AG04450 (cell line): ENCODE data around the gene MLANA. TPM values are rescaled to one million over a fixed set of nuclear protein-coding genes. Genes with fewer than 3 reads are reported as not detected.
A peak's percentile ranks its signal among the peaks of the same experiment; 100 is the strongest.

Source experiments
- CTCF ChIA-PET: fragments of 300-600, 350-600 bp; formaldehyde crosslinking; extraction: SDS; loops from one replicate; lab custom pipeline; 2022; ENCODE audit warnings: antibody characterized with exemption, inconsistent platforms; lab: Charles Lee
- POLR2A ChIA-PET: fragments of 350-600 bp; formaldehyde crosslinking; extraction: SDS; loops from one replicate; lab custom pipeline; 2021; ENCODE audit warnings: antibody characterized with exemption, inconsistent platforms; lab: Yijun Ruan, JAX
- DNase-seq: peaks from one replicate; pipeline ENCODE4 v3.0.0-alpha.2; 2011; ENCODE audit warnings: low read depth, low spot score
- H3K27ac ChIP-seq: one replicate; pipeline ENCODE4 v1.5.1; 2012; ENCODE audit warnings: low read depth, low read length, control low read depth
- H3K27me3 ChIP-seq: one replicate; pipeline ENCODE4 v1.6.0; 2012; ENCODE audit warnings: low read length; ENCODE audit not compliant: control insufficient read depth, insufficient read depth
- H3K4me3 ChIP-seq: 2 replicates; pipeline ENCODE4 v1.5.1; 2011; ENCODE audit warnings: mild to moderate bottlenecking, low read depth, low read length, control low read depth
- H3K9me3 ChIP-seq: 2 replicates; pipeline ENCODE4 v1.5.1; 2012; ENCODE audit warnings: low read length; ENCODE audit not compliant: control insufficient read depth, insufficient read depth
- CTCF ChIP-seq: IDR thresholded peaks from 2 replicates; pipeline ENCODE4 v1.5.1; 2011; ENCODE audit warnings: low read depth, low read length, control low read depth, inconsistent platforms
- polyA plus RNA-seq: library from polyadenylated mRNA; depleted of rRNA; stranded (reverse); fragments of >200 nt; gene quantifications from 2 replicates; pipeline ENCODE4 v1.2.3, GENCODE V29; 2011

Gene MLANA
- polyA plus RNA-seq, 1 experiment: not detected

GRCh38 chr9:5868235-5868634 is 22.5 kb upstream of the MLANA start:
- no peak overlapping the region for H3K4me3 ChIP-seq
- no peak for TF ChIP-seq CTCF
- H3K27me3 ChIP-seq: peaks cover 3% of the 10 kb centered on the region
- ChIA-PET CTCF (interaction anchor here (0.9 to 1.0 kb wide), 2 partner anchors 18 to 186 kb away, joined by 3 to 4 read pairs; no protein-coding TSS in a partner anchor), POLR2A (no interaction called here)
- no peak overlapping the region for H3K27ac ChIP-seq
- H3K9me3 ChIP-seq: no peaks in the 10 kb centered on the region
- no peak for DNase-seq

GRCh38 chr9:5869315-5870019 is 21.2 kb upstream of the MLANA start:
- Histone ChIP-seq H3K27ac (no peak overlapping the region), H3K27me3 (peaks cover 3% of the 10 kb centered on the region), H3K9me3 (no peaks in the 10 kb centered on the region), H3K4me3 (no peak overlapping the region)
- ChIA-PET POLR2A (interaction anchor here (0.7 kb wide), 1 partner anchor 36 kb away, joined by 3 read pairs; the partner anchor contains the start of gene ERMP1), CTCF (interaction anchor here (3.5 kb wide), 1 partner anchor 16 kb away, joined by 17 read pairs; no protein-coding TSS in a partner anchor)
- DNase-seq: no peak
- TF ChIP-seq CTCF: peak; percentile 36

- Histone ChIP-seq H3K9me3 (no peaks in the 10 kb centered on the region), H3K4me3 (no peak overlapping the region), H3K27me3 (peaks cover 3% of the 10 kb centered on the region), H3K27ac (no peak overlapping the region)
- DNase-seq: no peak
- CTCF ChIA-PET: interaction anchor here (3.5 kb wide), 1 partner anchor 16 kb away, joined by 17 read pairs; no protein-coding TSS in a partner anchor
- no peak for TF ChIP-seq CTCF
- POLR2A ChIA-PET: no interaction called here
Measured at GRCh38 chr9:5870020-5870339, 20.7 kb upstream of the MLANA start.

GRCh38 chr9:5870691-5871090 is 20.0 kb upstream of the MLANA start:
- no peak for TF ChIP-seq CTCF
- no peak for DNase-seq
- no peak overlapping the region for H3K4me3 ChIP-seq
- CTCF ChIA-PET: interaction anchor here (0.9 to 3.5 kb wide), 2 partner anchors 15 to 154 kb away, joined by 3 to 17 read pairs; no protein-coding TSS in a partner anchor
- H3K27ac ChIP-seq: no peak overlapping the region
- POLR2A ChIA-PET: no interaction called here
- H3K9me3 ChIP-seq: no peaks in the 10 kb centered on the region
- peaks cover 3% of the 10 kb centered on the region for H3K27me3 ChIP-seq

DNA sequence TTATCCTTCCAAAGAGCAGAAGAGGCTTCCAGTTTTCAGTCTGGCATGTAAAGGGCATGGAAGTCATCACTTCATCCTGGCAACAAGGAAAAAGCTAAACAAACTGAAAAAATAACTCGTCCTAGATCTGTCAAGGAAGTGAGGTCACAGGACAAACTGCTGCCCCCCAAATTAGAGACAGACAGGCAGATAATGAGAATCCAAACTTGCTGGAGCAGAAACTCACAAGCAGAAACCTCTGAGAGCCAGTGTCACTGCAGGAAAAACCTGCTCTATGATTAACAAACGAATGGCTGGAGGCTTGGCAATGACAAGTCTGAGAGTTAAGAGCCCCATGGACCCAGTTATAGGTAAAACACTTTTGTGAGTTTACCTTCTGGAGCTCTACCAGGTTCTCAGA is 18.9 kb upstream of the MLANA start:
- Histone ChIP-seq H3K27me3 (no peaks in the 10 kb centered on the region), H3K4me3 (no peak overlapping the region), H3K9me3 (no peaks in the 10 kb centered on the region; the same call in 1 of the 2 replicates), H3K27ac (no peak overlapping the region)
- CTCF ChIA-PET: interaction anchor here (0.8 to 3.5 kb wide), 3 partner anchors 14 to 434 kb away, joined by 3 to 17 read pairs (median 3); no protein-coding TSS in a partner anchor
- DNase-seq: no peak
- POLR2A ChIA-PET: no interaction called here
- TF ChIP-seq CTCF: no peak
